ENCODE data around the gene P2RX2.

P2RX2 gene

GRCh38 chr12:132629330-132629729 is 10.8 kb downstream of the P2RX2 start:
- DNase-seq = no peak
- intact Hi-C loops (cut with DNase I) = no loop called here

- intact Hi-C loops (cut with DNase I) = no loop called here
- DNase-seq = peak in 1 of 42 donors; percentile 9
Observed at GRCh38 chr12:132630672-132631071, 12.1 kb downstream of the P2RX2 start.

GRCh38 chr12:132631666-132632065 is 13.1 kb downstream of the P2RX2 start:
- peak in 1 of 42 donors; percentile 27 for DNase-seq
- intact Hi-C loops (cut with DNase I) = no loop called here

- peak in 1 of 42 donors; percentile 24 for DNase-seq
- intact Hi-C loops (cut with DNase I) = no loop called here
Observed at GRCh38 chr12:132632521-132633228, 14.1 kb downstream of the P2RX2 start.

- intact Hi-C loops (cut with DNase I) = no loop called here
Observed at GRCh38 chr12:132633398-132633797, 14.8 kb downstream of the P2RX2 start.

GRCh38 chr12:132633901-132634300 is 15.3 kb downstream of the P2RX2 start:
- intact Hi-C loops (cut with DNase I) = no loop called here
- DNase-seq = no peak

More at GRCh38 chr12:132633398-132633797, 14.8 kb downstream of the P2RX2 start:
- DNase-seq = no peak

GRCh38 chr12:132634411-132634990 is 15.9 kb downstream of the P2RX2 start:
- intact Hi-C loops (cut with DNase I) = no loop called here

GRCh38 chr12:132635076-132635955 is 16.7 kb downstream of the P2RX2 start:
- DNase-seq = no peak
- intact Hi-C loops (cut with DNase I) = no loop called here

More at GRCh38 chr12:132634411-132634990, 15.9 kb downstream of the P2RX2 start:
- no peak for DNase-seq

GRCh38 chr12:132637811-132638210 is 19.2 kb downstream of the P2RX2 start:
- intact Hi-C loops (cut with DNase I) = no loop called here
- no peak for DNase-seq

- intact Hi-C loops (cut with DNase I) = no loop called here
- peak in 37 of 42 donors; percentile 9 to 66 (median 42) for DNase-seq
Observed at GRCh38 chr12:132638541-132639408, 20.2 kb downstream of the P2RX2 start.

- DNase-seq = no peak
- intact Hi-C loops (cut with DNase I) = no loop called here
Observed at GRCh38 chr12:132639956-132640520, 21.5 kb downstream of the P2RX2 start.

GRCh38 chr12:132640936-132641335 is 22.4 kb downstream of the P2RX2 start:
- intact Hi-C loops (cut with DNase I) = no loop called here
- no peak for DNase-seq

GRCh38 chr12:132641811-132642650 is 23.5 kb downstream of the P2RX2 start:
- intact Hi-C loops (cut with DNase I) = no loop called here
- no peak for DNase-seq

- DNase-seq = no peak
- intact Hi-C loops (cut with DNase I) = no loop called here
Observed at GRCh38 chr12:132642846-132643835, 24.6 kb downstream of the P2RX2 start.

GRCh38 chr12:132646850-132647249 is 28.3 kb downstream of the P2RX2 start:
- intact Hi-C loops (cut with DNase I) = no loop called here
- no peak for DNase-seq

GRCh38 chr12:132647858-132648257 is 29.3 kb downstream of the P2RX2 start:
- intact Hi-C loops (cut with DNase I) = no loop called here
- no peak for DNase-seq

Measured in head of caudate nucleus (tissue), 42 donors.